Astrocyte (in vitro differentiated cells and primary cell): ENCODE data around the gene KIAA1217. TPM values are rescaled to one million over a fixed set of nuclear protein-coding genes. Genes with fewer than 3 reads are reported as not detected.
A peak's percentile ranks its signal among the peaks of the same experiment; 100 is the strongest.

Source experiments
- DNase-seq: peaks from one replicate; pipeline ENCODE4 v3.0.0-alpha.2; 2010; ENCODE audit warnings: low read depth
- FAIRE-seq: peaks from 2 replicates; lab custom pipeline; 2011; peaks lifted over from hg19 to GRCh38; lab: Jason Lieb, UNC
- H2AFZ ChIP-seq: 2 replicates; pipeline ENCODE4 v1.6.0; 2012; ENCODE audit warnings: low read depth, low read length, inconsistent platforms
- H3K27ac ChIP-seq: 2 replicates; pipeline ENCODE4 v1.5.1; 2011; ENCODE audit warnings: low read depth, low read length, inconsistent platforms
- H3K27me3 ChIP-seq: 2 replicates; pipeline ENCODE4 v1.6.0; 2011; ENCODE audit warnings: low read length, inconsistent platforms; ENCODE audit not compliant: insufficient read depth
- H3K36me3 ChIP-seq: 2 replicates; pipeline ENCODE4 v1.5.1; 2011; ENCODE audit warnings: low read length, inconsistent platforms; ENCODE audit not compliant: insufficient read depth
- H3K4me1 ChIP-seq: 2 replicates; pipeline ENCODE4 v1.5.1; 2011; ENCODE audit warnings: low read length, inconsistent platforms; ENCODE audit not compliant: insufficient read depth
- H3K4me2 ChIP-seq: 2 replicates; pipeline ENCODE4 v1.6.0; 2012; ENCODE audit warnings: low read length, inconsistent platforms
- H3K4me3 ChIP-seq: 2 replicates; pipeline ENCODE4 v1.5.1; 2011; ENCODE audit warnings: low read depth, mild to moderate bottlenecking, low read length, inconsistent platforms; ENCODE audit not compliant: insufficient read depth
- H3K79me2 ChIP-seq: 2 replicates; pipeline ENCODE4 v1.6.0; 2012; ENCODE audit warnings: mild to moderate bottlenecking, low read length, inconsistent platforms; ENCODE audit not compliant: insufficient read depth
- H3K9ac ChIP-seq: 2 replicates; pipeline ENCODE4 v1.6.0; 2012; ENCODE audit warnings: mild to moderate bottlenecking, low read length, inconsistent platforms
- H3K9me3 ChIP-seq: 2 replicates; pipeline ENCODE4 v1.5.1; 2012; ENCODE audit warnings: low read depth, mild to moderate bottlenecking, low read length, inconsistent platforms; ENCODE audit not compliant: insufficient read depth
- H4K20me1 ChIP-seq: 2 replicates; pipeline ENCODE4 v1.6.0; 2012; ENCODE audit warnings: low read length, inconsistent platforms; ENCODE audit not compliant: insufficient read depth
- H3K27ac Mint-ChIP-seq: one replicate; pipeline ENCODE4 v1.8.0; 2021; ENCODE audit warnings: mild to moderate bottlenecking, mixed read lengths; ENCODE audit not compliant: unreplicated experiment
- H3K27me3 Mint-ChIP-seq: one replicate; pipeline ENCODE4 v1.8.0; 2021; ENCODE audit warnings: low read depth, mixed read lengths; ENCODE audit not compliant: unreplicated experiment
- H3K36me3 Mint-ChIP-seq: one replicate; pipeline ENCODE4 v1.8.0; 2021; ENCODE audit warnings: low read depth, mixed read lengths; ENCODE audit not compliant: unreplicated experiment
- H3K4me1 Mint-ChIP-seq: one replicate; pipeline ENCODE4 v1.8.0; 2021; ENCODE audit warnings: low read depth, mixed read lengths; ENCODE audit not compliant: unreplicated experiment
- H3K4me3 Mint-ChIP-seq: one replicate; pipeline ENCODE4 v1.8.0; 2021; ENCODE audit warnings: mild to moderate bottlenecking, moderate library complexity, mixed read lengths; ENCODE audit not compliant: unreplicated experiment
- H3K9me3 Mint-ChIP-seq: one replicate; pipeline ENCODE4 v1.8.0; 2021; ENCODE audit warnings: mild to moderate bottlenecking, mixed read lengths; ENCODE audit not compliant: unreplicated experiment
- CTCF ChIP-seq: IDR thresholded peaks from 2 replicates; pipeline ENCODE4 v1.5.1; 2011; ENCODE audit warnings: low read depth, mild to moderate bottlenecking, inconsistent platforms, low read length, moderate library complexity; ENCODE audit not compliant: insufficient read depth
- EZH2 ChIP-seq: IDR thresholded peaks from 2 replicates; pipeline ENCODE4 v1.6.1; 2012; ENCODE audit warnings: mild to moderate bottlenecking, low read length, inconsistent platforms; ENCODE audit not compliant: insufficient read depth
- total RNA-seq: library from RNA; stranded (reverse); gene quantifications from 2 replicates; pipeline ENCODE4 v1.2.1, GENCODE V29; 2021

KIAA1217 gene
- total RNA-seq, 1 donor from 2014 or later = 31.8 TPM

GRCh38 chr10:24163485-24163884, 45.5 kb upstream of the KIAA1217 start:
- Mint-ChIP-seq H3K4me3 (no peak overlapping the region), H3K4me1 (no peaks in the 10 kb centered on the region), H3K9me3 (no peaks in the 10 kb centered on the region), H3K36me3 (no peaks in the 10 kb centered on the region), H3K27me3 (no peaks in the 10 kb centered on the region), H3K27ac (no peak overlapping the region)
- no peak overlapping the region for H3K4me2 ChIP-seq
- no peaks in the 10 kb centered on the region for H3K4me1 ChIP-seq
- no peaks in the 10 kb centered on the region for H4K20me1 ChIP-seq
- H3K27me3 ChIP-seq = no peaks in the 10 kb centered on the region
- H3K27ac ChIP-seq = no peak overlapping the region
- TF ChIP-seq CTCF (no peak), EZH2 (no peak)
- no peak overlapping the region for H2AFZ ChIP-seq
- no peaks in the 10 kb centered on the region for H3K79me2 ChIP-seq
- no peak overlapping the region for H3K4me3 ChIP-seq
- H3K9me3 ChIP-seq = peaks cover 3% of the 10 kb centered on the region
- FAIRE-seq = no peak
- no peak for DNase-seq
- no peaks in the 10 kb centered on the region for H3K36me3 ChIP-seq
- H3K9ac ChIP-seq = no peak overlapping the region

- H3K36me3 Mint-ChIP-seq = no peaks in the 10 kb centered on the region
- H2AFZ ChIP-seq = no peak overlapping the region
- H3K27ac ChIP-seq = no peak overlapping the region
- H3K27me3 ChIP-seq = no peaks in the 10 kb centered on the region
- H3K4me1 Mint-ChIP-seq = no peaks in the 10 kb centered on the region
- no peaks in the 10 kb centered on the region for H3K36me3 ChIP-seq
- peak; percentile 26 for DNase-seq
- no peak overlapping the region for H3K9ac ChIP-seq
- no peaks in the 10 kb centered on the region for H3K27me3 Mint-ChIP-seq
- no peaks in the 10 kb centered on the region for H3K4me1 ChIP-seq
- no peak overlapping the region for H3K27ac Mint-ChIP-seq
- H3K9me3 Mint-ChIP-seq = no peaks in the 10 kb centered on the region
- no peak for TF ChIP-seq CTCF
- TF ChIP-seq EZH2 = no peak
- no peak overlapping the region for H3K4me3 ChIP-seq
- no peak overlapping the region for H3K4me2 ChIP-seq
- no peak for FAIRE-seq
- no peaks in the 10 kb centered on the region for H4K20me1 ChIP-seq
- no peaks in the 10 kb centered on the region for H3K9me3 ChIP-seq
- H3K4me3 Mint-ChIP-seq = no peak overlapping the region
- no peaks in the 10 kb centered on the region for H3K79me2 ChIP-seq
Measured at GRCh38 chr10:24168258-24169170, 40.4 kb upstream of the KIAA1217 start.

- Histone ChIP-seq H3K4me3 (no peak overlapping the region), H3K79me2 (no peaks in the 10 kb centered on the region), H2AFZ (no peak overlapping the region), H3K9me3 (no peaks in the 10 kb centered on the region), H3K27ac (no peak overlapping the region), H3K4me1 (no peaks in the 10 kb centered on the region), H3K4me2 (no peak overlapping the region), H3K36me3 (no peaks in the 10 kb centered on the region), H3K27me3 (no peaks in the 10 kb centered on the region), H4K20me1 (no peaks in the 10 kb centered on the region), H3K9ac (no peak overlapping the region)
- no peaks in the 10 kb centered on the region for H3K36me3 Mint-ChIP-seq
- no peak overlapping the region for H3K27ac Mint-ChIP-seq
- FAIRE-seq (no peak), DNase-seq (no peak)
- H3K4me1 Mint-ChIP-seq = no peaks in the 10 kb centered on the region
- no peaks in the 10 kb centered on the region for H3K9me3 Mint-ChIP-seq
- no peaks in the 10 kb centered on the region for H3K27me3 Mint-ChIP-seq
- H3K4me3 Mint-ChIP-seq = no peak overlapping the region
- no peak for TF ChIP-seq CTCF
- TF ChIP-seq EZH2 = no peak
Measured at GRCh38 chr10:24170199-24170598, 38.7 kb upstream of the KIAA1217 start.
